ENCODE results near the gene TMEM108. TPM values are rescaled to one million over a fixed set of nuclear protein-coding genes. Genes with fewer than 3 reads are reported as not detected.
A peak's percentile ranks its signal among the peaks of the same experiment; 100 is the strongest.

Gene TMEM108
- total RNA-seq, 1 experiment from 2014 or later: not detected

- H3K27me3 Mint-ChIP-seq (ENCODE audit: insufficient read depth, unreplicated experiment): peaks cover 21% of the 10 kb centered on the region
- no peaks in the 10 kb centered on the region for H3K36me3 ChIP-seq (ENCODE audit: control insufficient read depth, insufficient read depth, low read length)
- CTCF ChIA-PET: no interaction called here
- no peaks in the 10 kb centered on the region for H3K36me3 Mint-ChIP-seq (ENCODE audit: insufficient read depth, unreplicated experiment)
- no peaks in the 10 kb centered on the region for H3K4me1 ChIP-seq
- no peak overlapping the region for H3K4me3 ChIP-seq (ENCODE audit: low read depth, low read length)
- no peak overlapping the region for H3K27ac Mint-ChIP-seq (ENCODE audit: unreplicated experiment)
- POLR2A ChIA-PET: no interaction called here
- BruUV-seq (replicated peaks): no TSS peak
- intact Hi-C loops (cut with micrococcal nuclease; ENCODE audit: unreplicated experiment): no loop called here
- H3K4me1 Mint-ChIP-seq (ENCODE audit: low read depth, unreplicated experiment): no peaks in the 10 kb centered on the region
- no peaks in the 10 kb centered on the region for H3K27me3 ChIP-seq (replicated peaks; ENCODE audit: control insufficient read depth, insufficient read depth, low read length)
- DNase-seq: no peak
- no peaks in the 10 kb centered on the region for H3K9me3 ChIP-seq
- H3K4me3 Mint-ChIP-seq (ENCODE audit: unreplicated experiment): no peak overlapping the region
- TF ChIP-seq, protein P1, sequence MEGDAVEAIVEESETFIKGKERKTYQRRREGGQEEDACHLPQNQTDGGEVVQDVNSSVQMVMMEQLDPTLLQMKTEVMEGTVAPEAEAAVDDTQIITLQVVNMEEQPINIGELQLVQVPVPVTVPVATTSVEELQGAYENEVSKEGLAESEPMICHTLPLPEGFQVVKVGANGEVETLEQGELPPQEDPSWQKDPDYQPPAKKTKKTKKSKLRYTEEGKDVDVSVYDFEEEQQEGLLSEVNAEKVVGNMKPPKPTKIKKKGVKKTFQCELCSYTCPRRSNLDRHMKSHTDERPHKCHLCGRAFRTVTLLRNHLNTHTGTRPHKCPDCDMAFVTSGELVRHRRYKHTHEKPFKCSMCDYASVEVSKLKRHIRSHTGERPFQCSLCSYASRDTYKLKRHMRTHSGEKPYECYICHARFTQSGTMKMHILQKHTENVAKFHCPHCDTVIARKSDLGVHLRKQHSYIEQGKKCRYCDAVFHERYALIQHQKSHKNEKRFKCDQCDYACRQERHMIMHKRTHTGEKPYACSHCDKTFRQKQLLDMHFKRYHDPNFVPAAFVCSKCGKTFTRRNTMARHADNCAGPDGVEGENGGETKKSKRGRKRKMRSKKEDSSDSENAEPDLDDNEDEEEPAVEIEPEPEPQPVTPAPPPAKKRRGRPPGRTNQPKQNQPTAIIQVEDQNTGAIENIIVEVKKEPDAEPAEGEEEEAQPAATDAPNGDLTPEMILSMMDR (IDR thresholded peaks at IDR 0.05; ENCODE audit: insufficient read depth in 1 of 2, low read depth in 1 of 2, low read length in 1 of 2, severe bottlenecking in 1 of 2, unreplicated experiment in 1 of 2): no peak
- H3K9me3 Mint-ChIP-seq (ENCODE audit: unreplicated experiment): no peaks in the 10 kb centered on the region
Measured at GRCh38 chr3:133162670-133163305, 124.6 kb downstream of the TMEM108 start.

- Mint-ChIP-seq H3K27ac (ENCODE audit: unreplicated experiment) (no peak overlapping the region), H3K27me3 (ENCODE audit: insufficient read depth, unreplicated experiment) (peaks cover 19% of the 10 kb centered on the region), H3K4me3 (ENCODE audit: unreplicated experiment) (no peak overlapping the region), H3K9me3 (ENCODE audit: unreplicated experiment) (no peaks in the 10 kb centered on the region), H3K4me1 (ENCODE audit: low read depth, unreplicated experiment) (no peaks in the 10 kb centered on the region), H3K36me3 (ENCODE audit: insufficient read depth, unreplicated experiment) (no peaks in the 10 kb centered on the region)
- no peak for DNase-seq
- CTCF ChIA-PET: interaction anchor here (1.4 kb wide), 1 partner anchor 126 kb away, joined by 3 read pairs; no protein-coding TSS in a partner anchor
- Histone ChIP-seq H3K4me1 (no peaks in the 10 kb centered on the region), H3K27me3 (replicated peaks; ENCODE audit: control insufficient read depth, insufficient read depth, low read length) (no peaks in the 10 kb centered on the region), H3K9me3 (no peaks in the 10 kb centered on the region), H3K36me3 (ENCODE audit: control insufficient read depth, insufficient read depth, low read length) (no peaks in the 10 kb centered on the region), H3K4me3 (ENCODE audit: low read depth, low read length) (no peak overlapping the region)
- intact Hi-C loops (cut with micrococcal nuclease; ENCODE audit: unreplicated experiment): no loop called here
- POLR2A ChIA-PET: no interaction called here
- TF ChIP-seq, protein P1 (IDR thresholded peaks at IDR 0.05; ENCODE audit: insufficient read depth in 1 of 2, low read depth in 1 of 2, low read length in 1 of 2, severe bottlenecking in 1 of 2, unreplicated experiment in 1 of 2): no peak
- no TSS peak for BruUV-seq (replicated peaks)
Measured at GRCh38 chr3:133167340-133168024, 129.3 kb downstream of the TMEM108 start.

DNA sequence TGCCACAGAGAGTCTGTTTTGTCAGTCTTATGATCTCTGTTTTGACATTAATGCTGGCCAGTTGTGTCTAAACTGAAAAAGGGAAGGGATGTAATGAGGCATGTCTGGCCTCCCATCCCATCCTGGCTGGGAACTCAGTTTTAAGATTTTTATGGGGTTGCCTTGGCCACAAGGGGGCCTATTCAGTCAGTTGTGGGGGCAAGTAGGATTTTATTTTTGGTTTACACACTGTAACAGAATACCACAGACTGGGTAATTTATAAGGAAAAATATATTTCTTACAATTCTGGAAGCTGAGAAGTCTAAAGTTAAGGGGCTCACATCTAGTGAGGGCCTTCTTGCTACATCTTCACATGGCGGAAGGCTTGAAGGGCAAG is 129.8 kb downstream of the TMEM108 start:
- Mint-ChIP-seq H3K36me3 (ENCODE audit: insufficient read depth, unreplicated experiment) (no peaks in the 10 kb centered on the region), H3K4me3 (ENCODE audit: unreplicated experiment) (no peak overlapping the region), H3K27me3 (ENCODE audit: insufficient read depth, unreplicated experiment) (peaks cover 21% of the 10 kb centered on the region), H3K4me1 (ENCODE audit: low read depth, unreplicated experiment) (no peaks in the 10 kb centered on the region), H3K27ac (ENCODE audit: unreplicated experiment) (no peak overlapping the region), H3K9me3 (ENCODE audit: unreplicated experiment) (no peaks in the 10 kb centered on the region)
- ChIA-PET POLR2A (no interaction called here), CTCF (no interaction called here)
- TF ChIP-seq, protein P1 (IDR thresholded peaks at IDR 0.05; ENCODE audit: insufficient read depth in 1 of 2, low read depth in 1 of 2, low read length in 1 of 2, severe bottlenecking in 1 of 2, unreplicated experiment in 1 of 2): peak in 1 of 2 experiments; percentile 15
- no peaks in the 10 kb centered on the region for H3K27me3 ChIP-seq (replicated peaks; ENCODE audit: control insufficient read depth, insufficient read depth, low read length)
- no peaks in the 10 kb centered on the region for H3K9me3 ChIP-seq
- DNase-seq: no peak
- BruUV-seq (replicated peaks): no TSS peak
- no peaks in the 10 kb centered on the region for H3K4me1 ChIP-seq
- intact Hi-C loops (cut with micrococcal nuclease; ENCODE audit: unreplicated experiment): no loop called here
- H3K36me3 ChIP-seq (ENCODE audit: control insufficient read depth, insufficient read depth, low read length): no peaks in the 10 kb centered on the region
- no peak overlapping the region for H3K4me3 ChIP-seq (ENCODE audit: low read depth, low read length)

All from Caco-2 (cell line).